Astrocyte (in vitro differentiated cells and primary cell): ENCODE results near the gene OTOG. TPM values are rescaled to one million over a fixed set of nuclear protein-coding genes. Genes with fewer than 3 reads are reported as not detected.

Experiments
- DNase-seq: peaks from one replicate; pipeline ENCODE4 v3.0.0-alpha.2; 2010; ENCODE audit warnings: low read depth
- FAIRE-seq: peaks from 2 replicates; lab custom pipeline; 2011; peaks lifted over from hg19 to GRCh38; lab: Jason Lieb, UNC
- H2AFZ ChIP-seq: 2 replicates; pipeline ENCODE4 v1.6.0; 2012; ENCODE audit warnings: low read depth, low read length, inconsistent platforms
- H3K27ac ChIP-seq: 2 replicates; pipeline ENCODE4 v1.5.1; 2011; ENCODE audit warnings: low read depth, low read length, inconsistent platforms
- H3K27me3 ChIP-seq: 2 replicates; pipeline ENCODE4 v1.6.0; 2011; ENCODE audit warnings: low read length, inconsistent platforms; ENCODE audit not compliant: insufficient read depth
- H3K36me3 ChIP-seq: 2 replicates; pipeline ENCODE4 v1.5.1; 2011; ENCODE audit warnings: low read length, inconsistent platforms; ENCODE audit not compliant: insufficient read depth
- H3K4me1 ChIP-seq: 2 replicates; pipeline ENCODE4 v1.5.1; 2011; ENCODE audit warnings: low read length, inconsistent platforms; ENCODE audit not compliant: insufficient read depth
- H3K4me2 ChIP-seq: 2 replicates; pipeline ENCODE4 v1.6.0; 2012; ENCODE audit warnings: low read length, inconsistent platforms
- H3K4me3 ChIP-seq: 2 replicates; pipeline ENCODE4 v1.5.1; 2011; ENCODE audit warnings: low read depth, mild to moderate bottlenecking, low read length, inconsistent platforms; ENCODE audit not compliant: insufficient read depth
- H3K79me2 ChIP-seq: 2 replicates; pipeline ENCODE4 v1.6.0; 2012; ENCODE audit warnings: mild to moderate bottlenecking, low read length, inconsistent platforms; ENCODE audit not compliant: insufficient read depth
- H3K9ac ChIP-seq: 2 replicates; pipeline ENCODE4 v1.6.0; 2012; ENCODE audit warnings: mild to moderate bottlenecking, low read length, inconsistent platforms
- H3K9me3 ChIP-seq: 2 replicates; pipeline ENCODE4 v1.5.1; 2012; ENCODE audit warnings: low read depth, mild to moderate bottlenecking, low read length, inconsistent platforms; ENCODE audit not compliant: insufficient read depth
- H4K20me1 ChIP-seq: 2 replicates; pipeline ENCODE4 v1.6.0; 2012; ENCODE audit warnings: low read length, inconsistent platforms; ENCODE audit not compliant: insufficient read depth
- H3K27ac Mint-ChIP-seq: one replicate; pipeline ENCODE4 v1.8.0; 2021; ENCODE audit warnings: mild to moderate bottlenecking, mixed read lengths; ENCODE audit not compliant: unreplicated experiment
- H3K27me3 Mint-ChIP-seq: one replicate; pipeline ENCODE4 v1.8.0; 2021; ENCODE audit warnings: low read depth, mixed read lengths; ENCODE audit not compliant: unreplicated experiment
- H3K36me3 Mint-ChIP-seq: one replicate; pipeline ENCODE4 v1.8.0; 2021; ENCODE audit warnings: low read depth, mixed read lengths; ENCODE audit not compliant: unreplicated experiment
- H3K4me1 Mint-ChIP-seq: one replicate; pipeline ENCODE4 v1.8.0; 2021; ENCODE audit warnings: low read depth, mixed read lengths; ENCODE audit not compliant: unreplicated experiment
- H3K4me3 Mint-ChIP-seq: one replicate; pipeline ENCODE4 v1.8.0; 2021; ENCODE audit warnings: mild to moderate bottlenecking, moderate library complexity, mixed read lengths; ENCODE audit not compliant: unreplicated experiment
- H3K9me3 Mint-ChIP-seq: one replicate; pipeline ENCODE4 v1.8.0; 2021; ENCODE audit warnings: mild to moderate bottlenecking, mixed read lengths; ENCODE audit not compliant: unreplicated experiment
- CTCF ChIP-seq: IDR thresholded peaks from 2 replicates; pipeline ENCODE4 v1.5.1; 2011; ENCODE audit warnings: low read depth, mild to moderate bottlenecking, inconsistent platforms, low read length, moderate library complexity; ENCODE audit not compliant: insufficient read depth
- EZH2 ChIP-seq: IDR thresholded peaks from 2 replicates; pipeline ENCODE4 v1.6.1; 2012; ENCODE audit warnings: mild to moderate bottlenecking, low read length, inconsistent platforms; ENCODE audit not compliant: insufficient read depth
- total RNA-seq: library from RNA; stranded (reverse); gene quantifications from 2 replicates; pipeline ENCODE4 v1.2.1, GENCODE V29; 2021

OTOG gene
- total RNA-seq, 1 donor from 2014 or later: not detected

- Mint-ChIP-seq H3K27me3 (peaks cover 51% of the 10 kb centered on the region), H3K36me3 (no peaks in the 10 kb centered on the region), H3K9me3 (peaks cover 4% of the 10 kb centered on the region), H3K4me1 (no peaks in the 10 kb centered on the region), H3K27ac (no peak overlapping the region), H3K4me3 (no peak overlapping the region)
- H3K9ac ChIP-seq: no peak overlapping the region
- H3K79me2 ChIP-seq: no peaks in the 10 kb centered on the region
- H4K20me1 ChIP-seq: no peaks in the 10 kb centered on the region
- H3K4me1 ChIP-seq: no peaks in the 10 kb centered on the region
- TF ChIP-seq CTCF: no peak
- no peak for TF ChIP-seq EZH2
- no peak overlapping the region for H2AFZ ChIP-seq
- no peaks in the 10 kb centered on the region for H3K36me3 ChIP-seq
- FAIRE-seq (no peak), DNase-seq (no peak)
- H3K27ac ChIP-seq: no peak overlapping the region
- H3K27me3 ChIP-seq: peaks cover 31% of the 10 kb centered on the region
- no peak overlapping the region for H3K4me3 ChIP-seq
- H3K9me3 ChIP-seq: no peaks in the 10 kb centered on the region
- H3K4me2 ChIP-seq: no peak overlapping the region
Measured at GRCh38 chr11:17693531-17693930, 146.5 kb downstream of the OTOG start.

- Histone ChIP-seq H3K36me3 (no peaks in the 10 kb centered on the region), H3K27ac (no peak overlapping the region), H3K27me3 (peaks cover 30% of the 10 kb centered on the region), H3K4me1 (no peaks in the 10 kb centered on the region), H3K4me2 (no peak overlapping the region), H3K9ac (no peak overlapping the region), H3K9me3 (no peaks in the 10 kb centered on the region), H3K4me3 (no peak overlapping the region), H2AFZ (no peak overlapping the region), H4K20me1 (no peaks in the 10 kb centered on the region), H3K79me2 (no peaks in the 10 kb centered on the region)
- TF ChIP-seq EZH2: no peak
- no peak for TF ChIP-seq CTCF
- Mint-ChIP-seq H3K27me3 (peaks cover 53% of the 10 kb centered on the region), H3K9me3 (peaks cover 4% of the 10 kb centered on the region), H3K4me1 (peaks cover 2% of the 10 kb centered on the region), H3K36me3 (no peaks in the 10 kb centered on the region), H3K27ac (no peak overlapping the region), H3K4me3 (no peak overlapping the region)
- FAIRE-seq (no peak), DNase-seq (no peak)
Measured at GRCh38 chr11:17694494-17695110, 147.5 kb downstream of the OTOG start.
